22Rv1 (cell line): Measurements from ENCODE around the gene GTPBP4.

Experiments used
- ZFX ChIP-seq: fragments of 450-650 bp; IDR thresholded peaks from 2 replicates; pipeline ENCODE4 v1.6.1; 2017; ENCODE audit warnings: antibody characterized with exemption, borderline replicate concordance
- TF ChIP-seq, protein P1 (sequence below): fragments of 450-650 bp; IDR thresholded peaks from 2 replicates; pipeline ENCODE4 v1.5.1; 2017; ENCODE audit warnings: mild to moderate bottlenecking

DNA sequence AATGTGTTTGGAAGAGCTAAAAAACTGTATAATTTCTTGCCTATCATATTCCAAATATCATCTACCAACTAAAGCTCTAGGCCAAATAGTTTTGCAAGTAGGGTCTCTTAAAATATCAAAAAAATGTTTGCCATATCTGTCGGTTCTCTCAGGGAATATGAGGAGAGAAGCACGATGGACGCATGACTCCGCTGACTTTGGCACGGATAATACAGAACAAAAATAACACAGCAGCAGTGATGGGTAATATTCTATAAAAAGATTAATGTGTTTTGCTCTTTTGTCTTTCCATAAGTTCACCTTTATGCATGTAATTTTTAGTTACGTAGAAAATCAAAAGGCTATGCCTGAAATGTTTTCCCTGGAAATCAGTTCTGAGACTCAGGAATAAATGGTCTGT, 38.3 kb downstream of the GTPBP4 start:
- TF ChIP-seq, protein P1, sequence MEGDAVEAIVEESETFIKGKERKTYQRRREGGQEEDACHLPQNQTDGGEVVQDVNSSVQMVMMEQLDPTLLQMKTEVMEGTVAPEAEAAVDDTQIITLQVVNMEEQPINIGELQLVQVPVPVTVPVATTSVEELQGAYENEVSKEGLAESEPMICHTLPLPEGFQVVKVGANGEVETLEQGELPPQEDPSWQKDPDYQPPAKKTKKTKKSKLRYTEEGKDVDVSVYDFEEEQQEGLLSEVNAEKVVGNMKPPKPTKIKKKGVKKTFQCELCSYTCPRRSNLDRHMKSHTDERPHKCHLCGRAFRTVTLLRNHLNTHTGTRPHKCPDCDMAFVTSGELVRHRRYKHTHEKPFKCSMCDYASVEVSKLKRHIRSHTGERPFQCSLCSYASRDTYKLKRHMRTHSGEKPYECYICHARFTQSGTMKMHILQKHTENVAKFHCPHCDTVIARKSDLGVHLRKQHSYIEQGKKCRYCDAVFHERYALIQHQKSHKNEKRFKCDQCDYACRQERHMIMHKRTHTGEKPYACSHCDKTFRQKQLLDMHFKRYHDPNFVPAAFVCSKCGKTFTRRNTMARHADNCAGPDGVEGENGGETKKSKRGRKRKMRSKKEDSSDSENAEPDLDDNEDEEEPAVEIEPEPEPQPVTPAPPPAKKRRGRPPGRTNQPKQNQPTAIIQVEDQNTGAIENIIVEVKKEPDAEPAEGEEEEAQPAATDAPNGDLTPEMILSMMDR: no peak
- no peak for TF ChIP-seq ZFX
